GM21528 (cell line): ENCODE measurements around the gene DGKG.
A peak's percentile ranks its signal among the peaks of the same experiment; 100 is the strongest.

Experiments used
- ATAC-seq: cut with Tn5 transposase; IDR thresholded peaks from one replicate; pipeline ENCODE4 v1.9.1; 2021; ENCODE audit warnings: mild to moderate bottlenecking, moderate library complexity; ENCODE audit not compliant: unreplicated experiment, low FRiP score

The DGKG gene

GRCh38 chr3:186283096-186283495, 78.9 kb downstream of the DGKG start:
- no peak for ATAC-seq

GRCh38 chr3:186281176-186281575, 80.9 kb downstream of the DGKG start:
- ATAC-seq, result no peak

- no peak for ATAC-seq
Measured at GRCh38 chr3:186280737-186281136, 81.3 kb downstream of the DGKG start.

- ATAC-seq, result no peak
Measured at GRCh38 chr3:186277268-186277909, 84.6 kb downstream of the DGKG start.

DNA sequence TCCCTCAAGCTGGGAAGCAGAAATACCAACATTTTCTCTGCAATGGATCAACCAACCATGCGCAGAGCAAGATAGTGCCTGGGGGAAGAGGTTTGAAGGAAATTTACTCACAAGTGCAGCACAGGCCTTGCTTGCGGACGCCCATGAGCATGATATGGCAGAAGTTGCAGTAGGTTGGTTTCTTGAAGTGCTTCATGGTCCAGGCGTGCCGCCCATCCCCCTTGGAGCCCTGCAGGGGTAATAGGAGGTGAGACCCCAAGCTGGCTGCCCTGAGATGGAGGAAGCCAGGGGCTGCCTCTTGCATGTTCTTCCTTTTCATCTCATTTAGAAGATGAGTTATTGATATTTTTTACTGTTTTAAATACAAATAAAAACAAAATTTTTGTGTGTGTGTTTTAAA, 86.6 kb downstream of the DGKG start:
- ATAC-seq, result no peak

- no peak for ATAC-seq
Measured at GRCh38 chr3:186273586-186273985, 88.4 kb downstream of the DGKG start.

DNA sequence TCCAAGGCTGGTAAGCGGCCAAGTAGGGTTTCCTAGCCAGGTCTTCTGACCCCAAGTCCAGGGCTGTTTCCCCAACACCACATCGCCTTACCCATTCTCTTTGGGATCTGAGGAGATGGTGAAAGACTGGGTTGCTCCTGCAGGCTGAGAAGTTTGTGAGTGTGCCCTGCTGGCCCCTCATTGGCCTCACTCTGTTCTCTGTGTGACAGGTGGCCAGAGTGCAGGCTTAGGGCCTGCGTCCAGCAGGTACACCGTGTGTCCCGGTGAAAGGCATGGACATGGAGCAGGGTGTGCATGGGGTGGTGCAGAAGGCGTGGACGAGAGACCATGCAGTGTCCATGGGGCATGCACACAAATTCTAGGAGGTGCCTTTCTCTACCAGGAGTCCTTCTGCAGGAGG, 91.3 kb downstream of the DGKG start:
- no peak for ATAC-seq

- no peak for ATAC-seq
Measured at GRCh38 chr3:186268616-186269448, 93.2 kb downstream of the DGKG start.

GRCh38 chr3:186267758-186268157, 94.3 kb downstream of the DGKG start:
- no peak for ATAC-seq

DNA sequence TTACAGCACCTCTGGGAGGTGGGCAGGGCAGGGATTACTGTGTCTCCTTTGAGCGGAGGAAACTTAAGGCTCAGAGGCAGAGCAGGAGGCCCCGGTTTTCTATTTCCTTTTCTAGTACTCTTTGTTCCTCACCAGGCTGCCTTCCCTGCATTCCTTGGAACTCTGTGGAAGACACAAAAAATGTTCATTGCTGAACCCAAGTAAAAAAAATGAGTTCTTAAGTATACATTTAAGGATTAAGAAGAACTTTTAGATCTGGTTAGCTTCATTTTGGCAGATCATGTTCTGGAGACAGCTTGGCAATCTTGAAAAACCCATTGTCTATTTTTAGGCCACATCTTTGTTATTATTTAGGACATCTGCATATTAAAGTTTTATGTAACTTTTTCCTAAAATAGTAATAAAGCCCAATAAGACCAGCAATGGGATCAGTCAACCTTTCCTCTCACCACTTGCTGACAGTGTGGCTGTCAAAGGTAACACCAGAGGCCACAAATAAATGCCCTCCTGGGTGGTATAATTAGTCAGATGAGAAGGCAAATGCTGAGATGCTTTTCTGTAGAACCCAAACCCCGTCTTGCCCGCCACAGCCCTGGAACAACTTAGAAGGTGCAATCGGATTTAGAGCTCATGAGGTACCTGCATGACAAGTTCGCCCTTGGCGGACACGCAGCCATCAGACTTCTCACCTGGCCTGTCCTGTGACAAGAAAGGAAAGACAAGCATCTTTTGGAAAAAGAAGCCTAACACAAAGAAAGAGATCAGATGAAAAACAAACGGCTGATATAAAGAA, 97.2 kb downstream of the DGKG start:
- ATAC-seq, result no peak

- no peak for ATAC-seq
Measured at GRCh38 chr3:186261638-186262037, 100.4 kb downstream of the DGKG start.

DNA sequence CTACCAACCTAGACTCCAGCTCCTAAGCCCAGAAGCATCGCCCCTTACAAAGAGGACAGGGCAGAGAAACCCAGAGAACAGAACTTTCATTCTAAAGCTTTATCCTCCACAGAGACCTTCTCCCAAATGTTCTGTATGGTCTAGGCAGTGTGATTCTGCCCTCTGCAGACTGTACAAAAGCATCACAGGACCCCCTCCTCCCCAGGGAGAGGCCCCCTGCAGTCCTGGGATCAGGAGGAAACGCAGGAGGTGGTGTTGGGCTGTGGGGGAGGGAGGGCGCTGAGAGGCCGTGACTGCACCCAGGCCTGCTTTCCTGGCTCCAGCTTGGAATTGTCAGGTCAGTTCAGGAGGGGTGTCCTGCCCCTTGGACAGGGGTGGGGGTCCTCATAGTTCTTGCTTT, 101.3 kb downstream of the DGKG start:
- ATAC-seq, result no peak

GRCh38 chr3:186259612-186260383, 102.2 kb downstream of the DGKG start:
- no peak for ATAC-seq

DNA sequence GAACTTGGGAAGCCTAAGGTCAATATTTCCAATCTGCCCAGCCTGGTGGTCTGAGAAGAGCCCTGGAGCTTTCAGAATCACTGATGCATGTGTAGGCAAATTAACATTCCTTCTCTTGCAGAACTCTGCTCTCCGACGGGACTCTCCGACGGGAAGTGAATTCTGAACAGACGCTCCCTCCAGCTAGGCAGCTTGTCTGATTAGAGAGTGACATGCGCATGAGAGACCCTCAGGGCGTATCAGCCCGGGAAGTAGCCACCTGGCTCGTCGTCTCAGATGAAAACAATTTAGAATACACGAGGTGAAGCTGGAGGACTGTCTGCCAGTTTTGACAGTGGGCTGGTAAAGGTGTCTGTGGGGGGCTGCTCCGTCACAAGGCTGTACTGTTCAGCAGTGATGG, 103.1 kb downstream of the DGKG start:
- ATAC-seq, result no peak

GRCh38 chr3:186257866-186258265, 104.2 kb downstream of the DGKG start:
- ATAC-seq, result no peak

- no peak for ATAC-seq
Measured at GRCh38 chr3:186255703-186256331, 106.2 kb downstream of the DGKG start.

GRCh38 chr3:186254676-186255650, 107.1 kb downstream of the DGKG start:
- ATAC-seq, result peak; percentile 60

- ATAC-seq, result no peak
Measured at GRCh38 chr3:186251948-186252619, 110.0 kb downstream of the DGKG start.
